ENCODE measurements around the gene DBH.
"Not testable (repeated sequence)": the region's sequence is repeated elsewhere in the genome, so short reads cannot be mapped to it uniquely, and the experiment has no call there.

Gene DBH

GRCh38 chr9:133669182-133669801 lies 33.1 kb downstream of the DBH start:
- DNase-seq, result no peak

GRCh38 chr9:133670466-133670865 lies 34.3 kb downstream of the DBH start:
- no peak for DNase-seq

- no peak for DNase-seq
Measured at GRCh38 chr9:133671371-133671770, 35.2 kb downstream of the DBH start.

GRCh38 chr9:133672503-133673257 lies 36.5 kb downstream of the DBH start:
- no peak for DNase-seq

- DNase-seq, result no peak
Measured at GRCh38 chr9:133673258-133673655, 37.1 kb downstream of the DBH start.

GRCh38 chr9:133674091-133674490 lies 37.9 kb downstream of the DBH start:
- DNase-seq, result no peak

GRCh38 chr9:133675796-133676195 lies 39.6 kb downstream of the DBH start:
- DNase-seq, result not testable (repeated sequence)

GRCh38 chr9:133676450-133676849 lies 40.3 kb downstream of the DBH start:
- no peak for DNase-seq

GRCh38 chr9:133677126-133678010 lies 41.2 kb downstream of the DBH start:
- DNase-seq, result no peak

- DNase-seq, result no peak
Measured at GRCh38 chr9:133679056-133679455, 42.9 kb downstream of the DBH start.

GRCh38 chr9:133679466-133680061 lies 43.4 kb downstream of the DBH start:
- no peak for DNase-seq

GRCh38 chr9:133680250-133680975 lies 44.2 kb downstream of the DBH start:
- no peak for DNase-seq

GRCh38 chr9:133680976-133681657 lies 45.0 kb downstream of the DBH start:
- DNase-seq, result no peak

GRCh38 chr9:133681658-133682306 lies 45.6 kb downstream of the DBH start:
- no peak for DNase-seq

- no peak for DNase-seq
Measured at GRCh38 chr9:133682818-133683585, 46.8 kb downstream of the DBH start.

- no peak for DNase-seq
Measured at GRCh38 chr9:133683586-133684120, 47.5 kb downstream of the DBH start.

GRCh38 chr9:133684121-133684935 lies 48.2 kb downstream of the DBH start:
- no peak for DNase-seq

GRCh38 chr9:133684936-133685361 lies 48.8 kb downstream of the DBH start:
- DNase-seq, result no peak

All from NCI-H510A treated with DMSO at 0.1 percent for 48 hours (cell line).